HK-2 (cell line): ENCODE results near the gene PLEKHG5.
"Not testable (repeated sequence)": the region's sequence is repeated elsewhere in the genome, so short reads cannot be mapped to it uniquely, and the experiment has no call there.

Experiments used
- DNase-seq: peaks from one replicate; pipeline ENCODE4 v3.0.0-alpha.2; 2018; ENCODE audit not compliant: unreplicated experiment

Gene PLEKHG5

DNA sequence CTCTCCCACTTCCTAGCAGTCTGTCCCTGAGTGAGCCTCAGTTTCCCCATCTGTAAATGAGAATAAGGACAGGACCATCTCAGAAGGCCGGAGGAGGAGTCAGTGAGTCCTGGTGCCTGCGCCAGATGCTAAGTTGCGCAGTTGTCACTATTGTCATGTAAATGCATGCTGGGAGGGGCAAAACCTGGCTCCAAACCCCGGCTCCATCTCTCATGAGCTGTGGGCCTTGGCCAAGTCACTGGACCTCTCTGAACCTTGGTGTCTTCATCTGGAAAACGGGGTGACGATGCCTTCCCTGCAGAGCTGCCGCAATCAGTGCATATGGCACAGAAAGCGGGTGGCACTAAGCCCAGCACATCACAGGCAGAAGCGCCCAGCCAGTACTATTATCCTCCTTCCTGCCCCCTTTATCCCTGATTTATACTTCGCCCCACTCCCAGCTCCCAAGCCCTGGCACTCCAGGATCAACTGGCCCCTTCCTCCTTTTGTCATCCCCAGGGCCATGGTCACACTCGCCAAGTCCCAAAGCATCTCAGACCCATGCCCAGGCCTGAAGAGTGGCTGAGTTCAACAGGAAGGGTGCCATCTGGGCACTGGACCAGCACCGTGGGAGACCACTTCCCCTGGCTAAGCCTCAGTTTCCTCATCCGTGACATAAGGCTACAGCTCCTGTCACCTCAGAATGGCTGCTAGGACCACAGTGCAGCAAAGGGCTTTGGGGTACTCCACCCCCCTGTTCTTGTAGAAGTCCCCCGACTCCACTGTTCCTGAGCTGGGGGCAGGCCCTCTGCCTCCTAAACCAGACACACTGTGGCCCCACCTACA lies 4.3 kb upstream of the PLEKHG5 start:
- DNase-seq, result no peak

DNA sequence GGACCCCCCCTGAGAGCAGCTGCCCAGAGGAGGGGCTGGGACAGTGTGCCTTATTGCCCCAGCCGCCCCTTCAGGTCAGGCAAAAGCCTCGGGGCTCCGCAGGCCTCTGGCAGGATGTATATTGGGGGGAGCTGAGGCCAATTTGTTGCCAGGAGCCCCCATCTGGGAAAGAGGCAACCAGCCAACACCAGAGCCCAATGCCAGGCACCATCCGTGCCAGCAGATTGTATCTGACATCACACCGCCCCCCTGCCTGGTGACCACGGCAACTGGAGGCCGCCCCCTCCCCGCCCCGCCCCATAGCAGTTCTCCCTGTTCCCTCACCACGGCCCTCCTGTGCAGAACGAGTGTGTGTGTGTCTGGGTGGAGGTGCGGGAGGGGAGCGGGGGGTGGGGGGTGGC lies 3.6 kb upstream of the PLEKHG5 start:
- no peak for DNase-seq

DNA sequence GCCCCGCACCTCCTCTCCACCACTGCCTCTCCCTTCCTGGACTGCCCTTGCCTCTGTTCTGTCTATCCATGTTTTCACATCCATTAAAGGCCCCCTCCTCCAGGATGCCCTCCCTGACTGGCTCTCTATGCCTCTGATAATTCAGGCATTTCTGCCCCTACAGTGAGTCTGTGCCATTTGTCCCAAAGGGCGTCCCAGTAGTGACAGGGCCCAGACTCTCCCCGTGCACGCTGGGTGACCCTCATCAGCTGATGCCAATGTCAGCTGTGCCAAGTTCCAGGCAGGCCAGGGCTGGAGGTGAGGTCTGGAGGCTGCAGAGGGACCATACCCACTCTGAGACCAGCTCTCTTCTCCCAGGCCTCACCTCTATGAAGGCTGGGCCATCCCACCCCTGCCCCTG lies 3.2 kb upstream of the PLEKHG5 start:
- no peak for DNase-seq

DNA sequence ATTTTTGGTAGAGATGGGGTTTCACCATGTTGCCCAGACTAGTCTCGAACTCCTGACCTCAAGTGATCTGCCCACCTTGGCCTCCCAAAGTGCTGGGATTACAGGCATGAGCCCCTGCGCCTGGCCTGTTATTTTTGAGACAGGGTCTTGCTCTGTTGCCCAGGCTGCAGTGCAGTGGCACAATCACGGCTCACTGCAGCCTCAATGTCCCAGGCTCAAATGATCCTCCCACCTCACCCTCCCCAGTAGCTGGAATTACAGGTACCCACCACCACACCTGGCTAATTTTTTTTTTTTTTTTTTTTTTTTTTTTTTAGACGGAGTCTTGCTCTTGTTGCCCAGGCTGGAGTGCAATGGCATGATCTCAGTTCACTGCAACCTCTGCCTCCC lies 2.4 kb upstream of the PLEKHG5 start:
- not testable (repeated sequence) for DNase-seq

DNA sequence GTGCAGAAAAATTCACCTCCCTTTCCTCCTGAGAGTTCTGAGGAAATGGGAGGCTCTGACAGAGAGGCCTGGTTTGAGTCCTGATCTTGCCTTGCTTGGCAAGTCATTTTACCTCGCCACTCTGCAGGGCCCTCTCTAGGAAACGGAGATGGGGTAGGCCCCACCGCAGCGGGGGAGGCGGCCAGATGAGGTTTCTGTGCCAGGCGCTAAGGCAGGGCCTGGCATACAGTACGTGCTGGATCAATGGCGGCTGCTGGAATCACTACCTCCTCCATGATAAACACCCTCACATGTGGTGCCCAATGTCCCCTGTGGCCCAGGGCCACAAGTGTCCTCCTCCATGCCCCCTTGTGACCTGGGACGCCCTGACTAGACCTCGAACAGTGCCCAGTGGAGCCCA lies 499 bp upstream of the PLEKHG5 start:
- DNase-seq, result no peak

DNA sequence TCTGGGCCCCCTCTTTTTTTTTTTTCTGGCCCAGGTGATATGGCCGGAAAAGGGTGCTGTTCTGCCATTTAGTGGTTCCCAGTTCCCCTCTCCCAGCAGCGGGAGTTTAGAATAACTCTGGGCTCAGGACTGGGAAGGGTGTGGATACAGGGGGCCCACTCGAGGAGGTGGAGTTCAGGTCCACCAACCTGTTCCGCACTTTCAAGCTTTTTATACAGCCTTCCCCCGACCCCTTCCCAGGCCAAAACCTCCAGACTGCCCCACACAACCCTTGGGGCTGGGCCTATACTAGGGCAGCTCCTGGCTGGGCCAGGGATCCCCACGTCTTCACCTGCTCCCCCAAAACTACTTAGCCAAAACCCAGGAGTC lies 402 bp downstream of the PLEKHG5 start:
- DNase-seq, result no peak

DNA sequence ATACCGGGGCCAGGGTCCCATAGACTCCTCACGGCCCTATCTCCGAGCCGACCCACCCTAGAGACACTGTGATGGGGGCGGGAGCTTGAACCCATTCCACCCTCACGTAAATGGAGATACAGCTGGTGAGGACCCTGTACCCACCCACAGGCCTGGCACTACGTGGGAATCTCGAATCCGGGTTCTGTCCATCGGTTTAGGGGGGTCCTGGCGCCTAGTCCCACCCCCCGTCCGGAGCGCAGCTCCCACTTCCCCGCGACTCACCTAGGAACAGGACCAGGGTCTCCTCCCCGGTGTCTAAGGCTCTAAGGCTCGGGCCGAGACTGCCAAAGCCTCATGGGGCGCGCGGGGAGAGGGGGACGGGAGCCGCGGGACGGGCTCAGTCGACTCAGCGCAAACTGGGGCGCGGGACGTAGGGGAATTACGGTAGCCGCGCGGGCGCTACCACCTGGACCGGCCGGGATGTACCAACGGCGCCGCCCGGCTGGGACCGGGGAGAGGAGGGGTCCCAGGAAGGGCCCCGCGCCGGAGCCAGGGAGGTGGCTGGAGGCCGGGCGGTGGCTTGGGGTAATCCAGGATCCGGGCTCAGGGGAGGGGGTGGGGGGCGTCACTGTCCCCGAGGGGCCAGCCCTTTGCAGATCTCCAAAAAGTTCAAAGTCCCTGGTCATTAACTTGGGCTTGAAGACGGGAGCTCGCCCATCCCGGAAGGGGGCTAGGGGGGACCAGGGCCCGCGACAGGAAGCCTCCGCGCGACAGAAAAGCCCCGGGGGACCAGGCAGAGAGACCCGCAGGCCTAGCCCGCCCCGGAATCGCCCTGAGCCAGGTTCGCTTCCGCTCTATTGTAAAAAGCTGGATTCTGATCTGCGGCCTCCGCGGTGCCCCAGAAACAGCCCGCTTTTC lies 1.0 kb downstream of the PLEKHG5 start:
- peak; percentile 81 for DNase-seq

DNA sequence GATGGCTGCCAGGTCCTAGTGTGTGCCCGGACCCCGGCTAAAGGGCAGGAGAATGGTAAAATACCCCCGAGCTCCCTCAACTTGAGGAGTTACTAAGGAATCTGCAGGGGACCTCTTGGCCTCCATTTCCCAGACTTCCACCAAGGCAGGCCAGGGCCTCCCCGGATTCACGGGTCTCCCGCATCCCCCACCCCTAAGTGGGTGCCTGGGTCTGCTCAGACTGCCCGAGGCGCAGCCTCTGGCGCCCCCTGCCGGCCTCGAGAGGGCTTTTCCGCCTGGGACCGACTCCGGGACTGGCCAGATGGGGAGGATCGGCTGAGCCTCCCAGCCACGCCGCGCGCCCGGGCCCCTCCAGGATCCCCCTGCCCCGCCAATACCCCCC lies 1.7 kb downstream of the PLEKHG5 start:
- DNase-seq, result peak; percentile 87

DNA sequence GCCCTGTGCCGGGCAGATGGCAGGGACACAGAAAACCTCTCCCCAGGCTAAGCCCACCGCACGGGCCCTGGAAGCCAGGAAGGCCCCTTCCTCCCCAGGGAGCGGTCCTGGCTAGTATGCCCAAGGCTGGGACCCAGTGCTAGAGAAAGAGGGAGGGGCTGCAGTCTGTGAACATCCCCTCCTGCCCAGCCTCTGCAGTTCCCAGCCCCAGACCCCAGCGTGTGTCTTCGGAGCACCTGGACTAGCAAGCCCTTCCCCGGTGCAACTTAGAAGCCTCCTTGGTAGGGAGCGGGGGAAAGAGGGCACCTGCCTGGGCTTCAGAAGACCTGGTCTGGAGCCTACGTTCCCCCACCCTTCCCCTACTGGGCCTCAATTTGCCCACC lies 2.1 kb downstream of the PLEKHG5 start:
- no peak for DNase-seq

DNA sequence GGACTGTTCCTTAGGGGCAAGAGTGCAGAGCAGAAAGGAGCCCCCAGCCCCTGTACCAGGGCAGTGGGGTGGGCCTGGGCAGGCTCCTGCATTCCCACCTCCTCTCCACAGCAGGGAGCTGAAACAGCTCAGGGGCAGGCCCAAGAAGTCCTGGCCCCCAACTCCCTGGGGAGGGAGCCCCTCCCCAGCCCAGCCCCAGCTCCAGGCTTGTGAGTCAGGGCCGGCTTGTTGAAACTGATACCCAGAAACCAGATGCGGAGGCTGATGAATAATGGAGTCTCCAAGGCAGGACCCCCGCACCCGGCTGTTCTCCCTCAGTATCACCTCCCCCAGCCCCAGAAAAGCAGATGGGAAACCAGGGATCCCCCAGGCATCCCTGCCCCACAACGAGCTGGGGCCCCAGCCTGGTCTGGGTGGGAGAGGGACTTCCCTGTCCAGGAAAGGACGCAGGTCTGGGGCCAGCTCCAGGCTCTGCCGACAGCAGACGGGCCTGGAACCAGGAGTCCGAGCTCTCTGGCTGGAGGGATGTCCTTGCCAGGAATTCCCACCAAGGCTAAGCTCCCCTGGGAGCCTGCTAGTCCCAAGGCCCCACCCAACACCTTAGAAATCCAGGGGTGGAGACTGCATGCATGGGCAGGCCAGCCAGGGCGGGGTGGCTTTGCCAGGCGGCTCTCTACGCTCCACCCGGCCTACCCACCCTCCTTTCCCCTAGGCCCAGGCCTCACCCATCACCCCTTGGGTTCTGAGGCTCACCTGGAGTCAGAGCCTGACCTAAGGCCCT lies 2.7 kb downstream of the PLEKHG5 start:
- DNase-seq, result no peak

DNA sequence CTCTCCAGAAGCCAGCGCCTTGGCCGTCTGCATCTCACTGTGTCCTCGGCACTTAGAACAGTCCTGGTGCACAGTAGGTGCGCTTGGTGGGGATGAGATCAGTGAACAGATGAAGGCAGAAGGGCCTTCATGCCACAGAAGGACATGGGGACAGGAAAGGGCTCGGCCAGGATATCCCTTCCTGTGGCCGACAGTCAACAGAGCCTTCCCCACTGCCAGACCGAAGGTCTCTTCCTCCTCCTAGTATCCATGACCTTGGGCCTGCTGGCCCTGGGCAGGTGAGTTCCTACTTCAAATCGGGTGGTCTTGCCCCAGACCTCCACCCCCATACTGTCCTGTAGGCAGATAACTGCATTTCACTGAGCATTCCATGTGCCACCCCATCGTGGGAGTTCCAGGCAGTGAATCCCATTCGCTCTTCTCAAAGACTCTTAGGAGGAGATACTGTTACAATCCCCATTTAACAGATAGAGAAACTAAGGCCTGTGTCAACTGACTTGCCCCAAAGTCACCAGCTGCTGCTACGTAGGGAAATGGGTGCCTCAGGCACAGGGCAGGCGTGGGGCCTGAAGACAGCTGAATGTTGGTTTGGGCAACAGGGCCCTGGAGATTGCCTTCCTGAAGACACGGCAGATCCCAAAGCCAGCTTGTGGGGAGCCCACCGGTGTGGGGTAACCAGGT lies 3.5 kb downstream of the PLEKHG5 start:
- DNase-seq, result no peak

DNA sequence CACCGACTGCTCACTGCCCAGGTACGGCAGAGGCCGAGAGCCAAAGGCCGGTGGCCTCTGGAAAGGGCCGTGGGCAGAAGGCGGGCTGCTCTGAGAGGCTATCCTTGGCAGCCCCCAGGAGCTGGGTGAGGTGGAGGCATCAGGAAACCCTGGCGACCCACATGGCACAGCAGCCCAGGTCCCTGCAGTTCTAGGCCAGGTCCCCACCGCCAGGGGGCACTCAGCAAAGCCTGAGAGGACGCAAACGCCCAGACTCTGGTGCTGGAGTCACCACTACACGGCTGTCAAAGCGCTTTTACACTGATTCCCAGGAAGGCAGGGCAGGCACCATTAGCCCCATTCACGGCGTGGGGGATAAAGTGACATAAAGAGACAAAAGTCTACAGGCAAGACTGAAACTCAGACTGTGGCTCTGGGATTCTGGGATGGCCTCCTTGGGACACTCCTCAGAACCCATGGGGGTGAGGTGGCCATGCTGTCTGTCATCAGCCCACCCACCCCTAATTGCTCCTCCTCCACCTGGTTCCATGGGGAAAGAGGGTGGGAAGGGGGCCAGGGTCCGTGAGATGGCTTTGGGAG lies 4.9 kb downstream of the PLEKHG5 start:
- DNase-seq, result peak; percentile 58

DNA sequence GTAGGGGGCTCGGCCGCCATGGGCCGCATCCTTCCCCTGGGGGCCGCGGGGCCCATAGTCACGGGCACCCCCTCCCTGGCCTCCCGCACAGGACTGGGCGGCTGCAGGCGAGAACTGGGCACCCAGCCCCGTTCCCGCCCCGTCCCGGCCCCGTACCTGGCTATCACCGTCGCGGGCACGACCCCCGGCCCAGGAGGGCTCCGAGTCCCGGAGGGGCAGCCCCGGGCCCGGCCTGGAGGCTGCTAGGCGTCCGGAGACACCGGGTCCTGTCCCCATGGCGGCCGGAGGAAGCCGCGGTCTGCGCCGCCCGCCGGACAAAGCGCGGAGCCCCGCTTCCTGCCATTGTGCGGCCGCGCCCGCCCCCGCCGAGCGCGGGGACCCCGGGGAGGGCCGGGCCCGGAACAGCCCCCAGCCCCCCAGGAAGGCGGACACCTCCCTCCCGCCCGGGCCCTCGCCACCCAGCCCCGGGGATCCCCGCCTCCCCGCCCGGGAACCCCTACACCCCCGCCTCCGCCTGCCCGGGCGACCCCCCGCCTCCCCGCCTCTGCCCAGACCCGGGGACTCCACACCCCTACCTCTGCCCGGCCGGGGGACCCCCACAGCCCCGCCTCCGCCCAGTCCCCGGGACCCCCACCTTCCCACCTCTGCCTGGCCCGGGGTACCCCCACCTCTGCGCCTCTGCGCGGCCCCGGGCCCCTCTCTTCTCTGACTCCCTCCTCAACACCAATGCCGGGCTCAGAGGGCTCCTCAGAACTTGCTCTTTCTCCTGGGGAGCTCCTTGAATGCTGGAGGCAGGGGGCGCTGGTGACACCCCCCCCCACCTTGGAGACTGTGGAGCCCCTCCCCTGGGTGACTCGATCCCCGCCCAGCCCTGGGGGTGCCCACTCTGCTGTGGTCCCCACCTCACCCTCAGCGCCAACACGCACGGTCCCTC lies 6.0 kb downstream of the PLEKHG5 start:
- no peak for DNase-seq

DNA sequence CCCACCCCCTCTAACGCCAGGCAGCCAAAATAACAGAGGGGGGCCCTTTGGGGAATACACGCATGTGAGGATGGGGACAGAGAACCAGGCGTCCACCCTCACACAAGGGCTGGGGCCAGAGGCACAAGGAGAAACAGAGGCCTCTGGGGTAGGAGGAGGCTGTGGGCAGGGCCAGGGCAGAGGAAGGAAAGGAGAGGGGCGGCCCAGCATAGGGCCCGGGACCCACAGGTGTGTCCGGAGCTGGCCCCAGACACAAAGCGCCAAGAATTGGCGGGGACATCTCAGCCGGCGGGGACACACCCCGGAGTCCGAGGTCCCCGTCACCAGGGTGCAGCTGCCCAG lies 6.7 kb downstream of the PLEKHG5 start:
- DNase-seq, result no peak

DNA sequence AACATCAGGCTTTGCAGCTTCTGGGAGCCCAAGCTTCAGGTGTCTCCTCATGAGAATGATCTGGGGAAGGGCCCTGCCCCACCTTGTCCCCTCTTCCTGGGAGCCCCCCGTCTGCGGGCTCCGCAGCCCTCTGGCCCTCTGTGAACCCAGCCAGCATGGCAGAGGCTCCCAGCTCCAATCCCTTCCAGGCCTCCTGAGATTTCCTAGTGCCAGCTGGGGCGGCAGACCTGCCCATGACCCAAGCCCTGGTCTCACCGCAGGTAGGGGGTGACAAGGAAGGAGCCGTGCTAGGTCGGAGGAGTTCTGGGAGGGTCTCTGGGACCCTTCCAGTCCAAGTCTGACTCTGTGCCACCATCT lies 7.7 kb downstream of the PLEKHG5 start:
- DNase-seq, result no peak

DNA sequence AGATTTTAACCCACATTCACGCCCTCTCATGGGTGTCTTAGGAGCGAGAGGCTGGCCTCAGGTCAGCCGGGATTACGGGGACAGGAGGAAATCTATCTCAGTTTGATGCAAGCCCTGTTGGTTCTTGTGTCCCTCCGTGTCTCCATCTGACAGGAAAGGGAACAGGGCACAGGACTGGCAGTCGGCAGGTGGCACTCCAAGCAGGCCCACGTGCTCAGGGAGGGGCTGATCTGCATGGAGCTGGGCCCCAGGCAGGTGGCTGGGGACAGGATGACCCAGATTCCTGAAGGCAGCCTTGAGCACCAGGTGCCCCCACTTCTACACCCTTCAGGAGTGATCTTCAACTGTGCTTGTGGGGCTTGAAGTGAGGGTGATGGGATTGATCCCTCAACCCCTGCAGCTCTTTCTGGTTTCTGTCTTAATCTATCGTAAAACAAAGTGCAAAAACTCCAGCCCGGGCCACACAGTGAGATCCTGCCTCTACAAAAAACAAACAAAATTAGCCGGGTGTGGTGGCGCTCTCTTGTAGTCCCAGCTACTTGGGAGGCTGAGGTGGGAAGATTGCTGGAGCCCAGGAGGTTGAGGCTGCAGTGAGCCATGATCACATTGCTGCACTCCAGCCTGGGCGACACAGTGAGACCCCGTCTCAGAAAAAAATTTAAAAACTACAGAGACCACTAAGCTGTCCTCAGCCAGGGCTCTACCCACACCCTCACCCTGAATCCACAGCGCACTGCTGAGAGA lies 8.3 kb downstream of the PLEKHG5 start:
- no peak for DNase-seq

DNA sequence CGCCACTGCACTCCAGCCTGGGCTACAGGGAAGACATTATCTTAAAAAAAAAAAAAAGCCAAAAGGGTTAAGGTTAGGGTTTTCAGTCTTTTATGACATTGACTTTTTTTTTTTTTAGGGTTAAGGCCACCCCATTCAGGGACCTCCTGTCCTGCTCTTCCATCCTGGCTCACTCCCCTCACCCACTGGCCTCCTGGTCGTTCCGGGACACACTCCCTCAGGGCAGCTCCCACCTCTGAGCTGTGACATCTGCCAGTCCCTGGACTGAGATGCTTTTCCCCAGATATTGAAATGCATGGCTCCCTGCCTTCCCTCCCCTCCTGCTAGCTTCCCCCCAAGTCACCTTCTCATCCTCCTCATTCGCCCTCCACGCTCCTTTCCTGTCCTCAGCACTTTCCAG lies 9.6 kb downstream of the PLEKHG5 start:
- DNase-seq, result no peak

DNA sequence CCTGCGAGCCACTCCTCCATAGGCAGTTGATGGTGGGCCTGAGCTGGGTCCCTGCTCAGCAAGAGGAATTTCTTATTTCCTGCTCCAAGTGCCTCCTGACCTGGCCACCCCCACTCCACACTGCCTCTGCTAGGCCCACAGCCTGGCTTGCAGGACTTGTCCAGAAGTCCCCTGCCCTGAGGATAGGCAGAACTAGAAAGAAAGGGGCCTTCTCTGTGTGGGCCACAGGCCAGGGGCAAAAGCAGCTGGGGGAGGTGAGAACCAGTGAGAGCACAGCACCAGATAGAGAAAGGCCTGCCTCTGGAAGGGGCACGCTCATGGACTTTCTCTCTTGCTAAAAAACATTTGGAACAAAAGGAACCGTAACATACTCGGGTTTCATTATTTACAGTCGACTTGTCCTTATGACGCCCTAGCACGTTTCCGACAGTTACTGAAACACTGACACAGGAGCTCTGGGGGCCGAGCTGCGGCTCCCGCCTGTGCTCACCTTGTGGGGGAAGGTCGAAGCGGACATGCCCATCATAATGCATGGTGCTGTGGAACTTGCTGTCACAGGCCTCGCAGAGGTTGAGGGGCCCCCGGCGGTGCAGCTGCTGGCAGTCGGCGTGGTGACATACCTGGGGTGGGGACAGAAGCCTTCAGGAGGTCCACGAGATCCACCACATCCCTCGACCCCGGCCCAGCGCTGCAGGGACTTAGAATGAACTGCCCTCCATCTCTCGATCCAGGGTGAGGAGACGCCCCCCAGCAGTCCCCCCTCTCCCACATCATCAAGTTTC lies 14.2 kb downstream of the PLEKHG5 start:
- no peak for DNase-seq

DNA sequence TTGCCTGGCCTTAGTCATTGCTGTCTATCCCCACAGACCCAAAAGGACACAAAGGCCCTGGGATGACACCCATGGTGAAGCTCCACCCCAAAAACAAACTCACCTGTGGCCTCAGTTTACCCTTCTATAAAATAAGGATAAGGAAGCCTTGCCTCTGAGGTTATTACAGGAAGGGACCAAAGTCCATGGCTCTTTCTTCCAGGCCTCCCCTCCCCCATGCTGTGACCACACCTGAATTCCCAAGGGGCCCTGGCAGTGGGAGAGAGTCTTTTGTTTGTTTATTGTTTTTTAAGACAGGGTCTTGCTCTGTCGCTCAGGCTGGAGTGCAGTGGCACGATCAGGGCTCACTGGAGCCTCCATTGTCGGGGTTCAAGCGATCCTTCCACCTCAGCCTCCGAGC lies 15.0 kb downstream of the PLEKHG5 start:
- no peak for DNase-seq
